ENCODE measurements around the gene P3H1.

The P3H1 gene

DNA sequence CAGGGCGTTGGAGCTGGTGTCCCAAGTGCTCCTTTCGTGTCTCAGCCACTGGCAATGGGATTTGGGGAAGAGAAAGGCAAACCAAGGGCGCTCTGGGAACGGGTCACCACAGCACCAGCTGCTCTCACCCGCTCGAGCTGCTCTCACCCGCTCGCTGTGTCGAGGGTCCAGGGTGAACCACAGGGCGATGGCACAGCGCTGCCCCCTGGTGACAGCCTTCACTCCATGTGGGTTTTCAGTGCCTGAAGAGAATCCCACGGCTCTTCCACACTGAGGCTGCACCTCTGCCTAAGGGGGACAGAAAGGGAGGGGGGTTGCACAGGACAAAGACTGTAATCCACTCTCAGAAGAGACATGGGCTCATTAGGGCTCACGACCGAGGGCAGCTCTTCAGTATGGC, 19.7 kb downstream of the P3H1 start:
- Histone ChIP-seq H3K9me3 (ENCODE audit: low read length) (peaks cover 10% of the 10 kb centered on the region), H3K4me1 (ENCODE audit: insufficient read depth, low read length) (no peaks in the 10 kb centered on the region), H3K4me3 (ENCODE audit: low read length) (no peak overlapping the region), H2AFZ (ENCODE audit: low read depth, low read length) (no peak overlapping the region), H3K27me3 (ENCODE audit: insufficient read depth, low read length) (no peaks in the 10 kb centered on the region), H3K36me3 (ENCODE audit: insufficient read depth, low read length) (peaks cover 56% of the 10 kb centered on the region)

DNA sequence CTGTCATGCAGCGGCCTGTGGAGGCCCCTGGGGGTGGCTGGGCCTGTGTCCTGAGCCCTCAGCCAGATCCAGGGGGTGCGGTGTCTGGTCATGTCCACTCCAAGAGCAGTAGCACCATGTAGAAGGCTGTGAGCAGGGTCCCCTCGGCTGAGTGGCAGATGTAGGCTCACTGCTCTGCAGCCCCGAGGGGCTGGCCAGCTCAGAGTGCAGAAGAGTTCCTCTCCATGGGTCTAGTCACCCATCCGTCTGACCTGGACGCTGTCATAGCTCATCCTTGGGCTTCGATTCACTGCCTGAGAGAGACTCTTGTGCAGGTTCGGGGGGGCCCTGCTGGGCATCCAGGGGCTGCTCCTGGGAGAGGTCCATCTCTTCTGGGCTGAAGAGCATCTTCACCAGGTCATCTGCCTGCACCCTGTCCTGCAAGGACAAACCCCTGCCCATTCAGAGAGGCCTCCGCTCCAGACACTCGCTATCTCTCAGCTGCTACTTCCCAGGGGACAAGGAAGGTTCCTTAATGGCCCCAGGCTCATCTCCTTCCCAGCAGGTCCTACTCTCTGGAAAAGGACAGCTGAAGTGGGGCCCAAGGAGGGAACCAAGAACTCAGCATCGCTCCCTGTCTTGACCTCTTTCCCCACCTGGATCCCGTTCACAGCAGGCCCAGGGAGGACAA, 20.3 kb downstream of the P3H1 start:
- H3K4me1 ChIP-seq (ENCODE audit: insufficient read depth, low read length), result no peaks in the 10 kb centered on the region
- no peak overlapping the region for H2AFZ ChIP-seq (ENCODE audit: low read depth, low read length)
- peaks cover 5% of the 10 kb centered on the region for H3K9me3 ChIP-seq (ENCODE audit: low read length)
- H3K27me3 ChIP-seq (ENCODE audit: insufficient read depth, low read length), result no peaks in the 10 kb centered on the region
- H3K36me3 ChIP-seq (ENCODE audit: insufficient read depth, low read length), result peaks cover 51% of the 10 kb centered on the region
- no peak overlapping the region for H3K4me3 ChIP-seq (ENCODE audit: low read length)

DNA sequence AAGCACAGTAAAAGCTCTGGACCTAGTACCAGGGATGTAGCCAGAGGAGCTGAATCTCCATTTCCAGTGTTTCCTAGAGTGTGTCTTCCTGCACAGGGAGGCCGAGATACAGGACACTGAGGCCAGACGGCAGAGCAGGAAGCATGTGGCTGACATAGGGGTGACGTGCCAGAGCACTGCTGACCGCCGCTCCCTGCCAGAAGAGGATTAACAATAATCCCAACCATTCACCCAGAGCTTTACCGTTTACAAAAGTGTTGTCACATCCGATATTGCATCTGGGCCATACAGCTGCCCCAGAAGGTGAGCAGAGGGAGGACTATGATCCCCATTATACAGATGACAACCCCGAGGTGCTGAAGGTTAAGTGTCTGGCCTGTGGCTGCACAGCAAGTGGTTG, 21.0 kb downstream of the P3H1 start:
- no peak overlapping the region for H2AFZ ChIP-seq (ENCODE audit: low read depth, low read length)
- no peaks in the 10 kb centered on the region for H3K27me3 ChIP-seq (ENCODE audit: insufficient read depth, low read length)
- H3K36me3 ChIP-seq (ENCODE audit: insufficient read depth, low read length), result peaks cover 50% of the 10 kb centered on the region
- H3K9me3 ChIP-seq (ENCODE audit: low read length), result peaks cover 4% of the 10 kb centered on the region
- peaks cover 2% of the 10 kb centered on the region for H3K4me1 ChIP-seq (ENCODE audit: insufficient read depth, low read length)
- no peak overlapping the region for H3K4me3 ChIP-seq (ENCODE audit: low read length)

DNA sequence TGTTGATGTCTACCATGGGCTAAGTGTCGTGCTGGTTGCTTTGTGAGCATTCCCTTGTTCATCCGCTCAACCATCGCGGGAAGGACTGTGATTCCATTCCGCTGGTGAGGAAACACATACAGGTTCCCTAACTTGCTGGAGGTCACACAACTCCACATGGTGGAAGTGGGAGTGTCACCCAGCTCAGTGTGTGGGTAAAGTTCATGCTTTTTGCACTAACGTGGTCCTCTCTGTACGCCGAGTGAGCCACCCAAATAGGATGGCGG, 22.7 kb downstream of the P3H1 start:
- peaks cover 38% of the 10 kb centered on the region for H3K36me3 ChIP-seq (ENCODE audit: insufficient read depth, low read length)
- H3K4me1 ChIP-seq (ENCODE audit: insufficient read depth, low read length), result peaks cover 15% of the 10 kb centered on the region
- H3K27me3 ChIP-seq (ENCODE audit: insufficient read depth, low read length), result no peaks in the 10 kb centered on the region
- no peak overlapping the region for H2AFZ ChIP-seq (ENCODE audit: low read depth, low read length)
- H3K4me3 ChIP-seq (ENCODE audit: low read length), result no peak overlapping the region
- H3K9me3 ChIP-seq (ENCODE audit: low read length), result no peaks in the 10 kb centered on the region

DNA sequence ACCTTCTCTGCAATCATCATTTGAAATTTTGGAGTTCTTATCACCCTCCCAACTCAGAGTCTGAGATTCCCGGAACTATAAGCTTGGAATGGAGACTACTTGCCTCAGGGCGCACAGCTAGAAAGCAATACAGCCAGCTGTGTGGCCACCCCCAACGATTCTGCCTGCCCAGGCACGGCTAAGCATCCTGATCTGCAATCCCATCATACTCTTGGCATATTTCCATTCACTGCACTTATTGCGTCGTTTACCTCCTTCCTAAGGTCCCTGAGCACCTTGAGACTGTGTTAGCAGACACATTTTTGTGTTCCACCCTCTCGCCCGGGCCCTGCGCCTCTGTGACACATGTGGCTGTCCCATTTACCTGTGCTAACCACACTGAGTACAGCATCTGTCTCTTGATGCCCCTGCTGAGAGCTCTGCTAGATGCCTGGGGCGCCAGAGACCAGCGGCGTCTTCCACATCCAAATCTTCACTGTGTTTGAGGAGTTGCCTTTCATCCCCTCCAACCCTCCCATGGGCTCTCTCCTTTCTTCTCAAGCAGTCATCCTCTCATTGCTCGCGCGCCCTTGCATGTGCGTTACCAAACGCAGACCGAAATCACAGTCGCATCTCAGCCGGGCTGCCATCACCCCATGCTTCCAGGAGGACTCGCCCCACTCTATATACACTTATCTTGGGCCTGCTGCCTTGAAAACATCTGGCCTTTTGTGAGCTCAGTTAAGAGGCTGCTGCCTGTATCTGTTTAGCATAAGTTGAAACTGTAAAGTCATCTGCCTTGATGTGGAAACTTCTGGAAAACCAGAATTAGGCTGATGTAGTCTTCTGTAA, 23.3 kb downstream of the P3H1 start:
- Histone ChIP-seq H3K4me1 (ENCODE audit: insufficient read depth, low read length) (peaks cover 15% of the 10 kb centered on the region), H3K4me3 (ENCODE audit: low read length) (no peak overlapping the region), H3K9me3 (ENCODE audit: low read length) (no peaks in the 10 kb centered on the region), H3K36me3 (ENCODE audit: insufficient read depth, low read length) (peaks cover 32% of the 10 kb centered on the region), H2AFZ (ENCODE audit: low read depth, low read length) (no peak overlapping the region), H3K27me3 (ENCODE audit: insufficient read depth, low read length) (no peaks in the 10 kb centered on the region)

DNA sequence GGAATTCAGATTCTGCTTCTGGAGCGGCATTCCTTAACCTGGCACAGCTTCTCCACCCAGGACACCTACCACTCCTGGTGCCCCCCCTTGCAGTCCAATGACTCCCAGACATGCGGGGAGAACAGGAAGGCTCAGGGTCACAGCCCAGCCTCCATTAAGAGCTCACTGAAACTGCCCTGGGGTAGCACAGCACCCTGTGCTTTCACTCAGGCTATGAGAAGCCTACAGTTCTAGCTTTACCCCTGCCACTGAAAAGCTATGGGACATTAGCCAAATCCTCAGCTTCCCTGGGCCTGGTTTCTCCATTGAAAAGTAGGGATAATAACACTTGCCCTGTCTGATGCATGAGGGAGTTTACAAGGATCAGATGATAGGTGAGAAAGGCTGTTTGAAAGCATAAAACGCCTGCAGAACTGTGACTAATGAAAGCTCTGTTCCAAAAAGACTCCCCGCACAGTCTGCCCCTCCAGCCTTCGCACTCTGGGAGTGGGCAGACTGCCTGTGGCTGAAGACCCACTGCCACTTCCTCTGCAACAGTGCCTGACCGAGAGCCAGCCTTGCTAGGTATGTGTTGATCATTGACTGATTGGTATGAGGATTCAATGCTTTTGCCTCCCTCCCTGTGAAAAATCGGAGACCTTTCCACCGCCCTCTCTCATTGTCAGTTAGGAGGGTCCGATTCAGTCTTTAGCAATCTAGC, 24.1 kb downstream of the P3H1 start:
- H2AFZ ChIP-seq (ENCODE audit: low read depth, low read length), result no peak overlapping the region
- peaks cover 15% of the 10 kb centered on the region for H3K4me1 ChIP-seq (ENCODE audit: insufficient read depth, low read length)
- peaks cover 24% of the 10 kb centered on the region for H3K36me3 ChIP-seq (ENCODE audit: insufficient read depth, low read length)
- no peak overlapping the region for H3K4me3 ChIP-seq (ENCODE audit: low read length)
- no peaks in the 10 kb centered on the region for H3K27me3 ChIP-seq (ENCODE audit: insufficient read depth, low read length)
- H3K9me3 ChIP-seq (ENCODE audit: low read length), result no peaks in the 10 kb centered on the region

DNA sequence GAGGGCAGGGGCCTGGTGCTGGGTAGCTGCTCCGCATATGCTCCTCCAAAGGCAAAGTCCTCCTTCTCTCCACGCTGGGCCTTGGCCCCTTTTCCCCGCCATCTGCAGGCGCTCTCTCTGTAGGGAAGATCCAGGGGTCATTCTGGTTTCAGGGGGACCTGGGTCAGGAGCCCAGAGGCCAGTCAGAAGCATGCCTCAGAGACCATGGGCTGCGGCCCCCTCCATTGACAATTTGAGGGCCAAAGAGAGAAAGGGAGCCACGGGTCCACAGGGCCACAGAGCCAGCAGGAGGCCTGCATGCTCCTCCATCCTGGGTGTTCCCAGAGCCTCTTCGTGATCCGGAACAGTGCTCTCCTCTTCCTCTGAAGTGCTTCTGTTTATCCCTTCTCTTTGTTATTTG, 24.7 kb downstream of the P3H1 start:
- Histone ChIP-seq H3K9me3 (ENCODE audit: low read length) (no peaks in the 10 kb centered on the region), H3K36me3 (ENCODE audit: insufficient read depth, low read length) (peaks cover 18% of the 10 kb centered on the region), H2AFZ (ENCODE audit: low read depth, low read length) (no peak overlapping the region), H3K4me1 (ENCODE audit: insufficient read depth, low read length) (peaks cover 15% of the 10 kb centered on the region), H3K27me3 (ENCODE audit: insufficient read depth, low read length) (no peaks in the 10 kb centered on the region), H3K4me3 (ENCODE audit: low read length) (no peak overlapping the region)

DNA sequence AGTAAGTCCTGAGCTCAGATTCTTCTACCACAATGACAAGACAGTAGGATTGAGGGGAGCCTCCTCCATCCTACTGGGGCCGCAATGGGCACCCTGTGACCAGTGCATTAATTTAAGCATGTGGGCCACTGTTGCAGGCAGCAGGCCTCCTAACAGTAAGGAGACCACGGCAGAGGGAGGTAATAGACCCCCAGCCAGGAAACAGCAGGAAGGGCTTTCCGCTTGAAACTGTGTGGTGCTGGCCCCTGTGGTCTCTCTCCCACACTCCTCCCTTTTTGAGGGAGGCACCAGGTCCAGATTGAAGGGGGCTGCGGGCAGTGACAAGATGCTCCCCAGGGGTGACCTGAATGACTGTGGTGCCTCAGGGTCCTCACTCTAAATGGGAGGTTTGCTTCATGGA, 25.1 kb downstream of the P3H1 start:
- Histone ChIP-seq H3K4me1 (ENCODE audit: insufficient read depth, low read length) (peaks cover 15% of the 10 kb centered on the region), H3K4me3 (ENCODE audit: low read length) (no peak overlapping the region), H3K9me3 (ENCODE audit: low read length) (no peaks in the 10 kb centered on the region), H3K36me3 (ENCODE audit: insufficient read depth, low read length) (peaks cover 14% of the 10 kb centered on the region), H3K27me3 (ENCODE audit: insufficient read depth, low read length) (no peaks in the 10 kb centered on the region), H2AFZ (ENCODE audit: low read depth, low read length) (no peak overlapping the region)

DNA sequence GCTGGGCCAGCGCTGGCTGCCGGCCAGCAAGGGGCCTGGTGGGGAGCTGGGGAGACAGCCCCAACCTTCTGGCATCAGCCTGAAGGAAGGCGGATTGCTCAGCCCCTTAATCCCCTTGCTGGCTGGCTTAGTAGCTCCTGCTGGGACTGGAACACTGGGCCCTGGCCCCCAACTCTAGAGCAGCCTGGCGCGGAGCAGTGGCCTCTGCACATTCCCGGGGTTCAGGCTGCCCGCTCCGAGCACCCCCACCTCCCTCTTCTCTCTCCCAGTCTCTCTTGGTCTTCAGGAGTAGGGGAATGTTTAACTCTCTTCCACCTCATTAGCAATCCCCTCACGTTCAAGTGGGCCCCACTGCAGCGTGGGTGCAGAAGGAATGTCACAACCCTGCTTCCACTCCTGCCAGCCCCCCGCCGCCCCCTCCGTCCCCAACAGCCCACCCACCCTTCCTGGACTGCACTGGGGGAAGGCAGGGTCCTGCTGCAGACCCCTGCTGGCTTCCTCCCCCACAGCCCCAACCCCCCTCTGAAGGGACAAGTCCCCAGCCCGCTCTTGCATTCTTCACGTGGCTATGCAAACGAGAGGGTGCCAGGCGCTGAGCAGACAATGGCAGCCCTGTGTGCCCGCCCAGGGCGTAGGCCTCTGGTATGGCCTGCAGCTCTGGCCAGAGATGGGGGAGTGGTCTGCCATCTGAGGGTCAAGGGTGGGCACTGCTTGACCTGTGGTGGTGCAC, 25.8 kb downstream of the P3H1 start:
- Histone ChIP-seq H3K9me3 (ENCODE audit: low read length) (no peaks in the 10 kb centered on the region), H3K27me3 (ENCODE audit: insufficient read depth, low read length) (no peaks in the 10 kb centered on the region), H3K4me3 (ENCODE audit: low read length) (no peak overlapping the region), H3K36me3 (ENCODE audit: insufficient read depth, low read length) (peaks cover 7% of the 10 kb centered on the region), H2AFZ (ENCODE audit: low read depth, low read length) (no peak overlapping the region), H3K4me1 (ENCODE audit: insufficient read depth, low read length) (peaks cover 15% of the 10 kb centered on the region)

DNA sequence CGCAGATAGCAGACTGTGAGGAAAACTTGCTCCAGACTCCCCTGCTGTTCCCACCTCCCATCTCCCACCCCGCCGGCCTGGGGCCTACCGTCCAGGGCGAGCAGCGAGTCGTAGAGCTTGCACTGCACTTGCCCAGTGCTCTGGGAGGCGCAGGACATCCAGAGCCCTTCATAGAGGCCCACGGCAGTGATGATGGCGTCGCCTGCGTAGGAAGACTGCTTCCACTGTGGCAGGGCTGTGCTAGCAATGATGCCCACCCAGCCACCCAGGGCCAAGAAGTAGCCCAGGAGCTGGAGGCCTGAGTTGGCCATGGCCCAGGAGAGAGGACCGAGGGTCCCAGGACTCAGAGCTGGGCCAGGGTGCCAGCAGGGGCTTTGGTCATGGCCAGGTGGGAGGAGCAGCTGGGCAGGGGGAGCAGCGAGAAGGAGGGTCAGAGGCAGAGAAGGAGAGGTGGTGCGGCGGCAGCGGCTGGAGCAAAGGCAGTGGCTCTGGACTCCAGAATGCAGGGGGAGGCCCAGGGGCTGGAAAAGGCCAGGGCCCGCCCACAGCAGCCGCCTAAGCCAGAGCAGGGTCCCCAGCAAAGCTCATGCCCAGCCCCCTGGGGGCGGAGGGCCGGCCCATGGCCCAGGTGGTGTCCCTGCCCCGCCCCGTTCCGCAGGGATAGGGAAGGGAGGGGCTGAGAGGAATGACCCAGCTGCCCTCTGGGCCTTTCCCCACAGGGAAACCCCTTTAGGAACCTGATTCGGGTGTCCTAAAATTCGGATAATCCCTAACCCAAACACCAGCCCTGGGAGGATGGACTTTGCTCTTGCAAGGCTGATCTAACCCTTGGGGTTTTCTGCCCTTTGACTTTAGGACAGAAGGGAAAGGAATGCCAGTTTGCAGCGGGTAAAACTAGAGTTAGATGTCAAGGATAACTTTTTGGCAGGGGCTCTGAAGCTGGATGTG, 26.8 kb downstream of the P3H1 start, which contains the start of gene CLDN19:
Gene CLDN19, minus strand, starts transcription at position 484 of the 948 bp plus-strand sequence. Its CDS starts 173 bp downstream, at position 311.
- no peak within 1 kb of the TSS for H2AFZ ChIP-seq (ENCODE audit: low read depth, low read length)
- no peaks in the 10 kb centered on the region for H3K27me3 ChIP-seq (ENCODE audit: insufficient read depth, low read length)
- no peaks in the 10 kb centered on the region for H3K9me3 ChIP-seq (ENCODE audit: low read length)
- no peak within 1 kb of the TSS for H3K4me3 ChIP-seq (ENCODE audit: low read length)
- H3K4me1 ChIP-seq (ENCODE audit: insufficient read depth, low read length), result peaks cover 15% of the 10 kb centered on the region
- no peaks in the 10 kb centered on the region for H3K36me3 ChIP-seq (ENCODE audit: insufficient read depth, low read length)

DNA sequence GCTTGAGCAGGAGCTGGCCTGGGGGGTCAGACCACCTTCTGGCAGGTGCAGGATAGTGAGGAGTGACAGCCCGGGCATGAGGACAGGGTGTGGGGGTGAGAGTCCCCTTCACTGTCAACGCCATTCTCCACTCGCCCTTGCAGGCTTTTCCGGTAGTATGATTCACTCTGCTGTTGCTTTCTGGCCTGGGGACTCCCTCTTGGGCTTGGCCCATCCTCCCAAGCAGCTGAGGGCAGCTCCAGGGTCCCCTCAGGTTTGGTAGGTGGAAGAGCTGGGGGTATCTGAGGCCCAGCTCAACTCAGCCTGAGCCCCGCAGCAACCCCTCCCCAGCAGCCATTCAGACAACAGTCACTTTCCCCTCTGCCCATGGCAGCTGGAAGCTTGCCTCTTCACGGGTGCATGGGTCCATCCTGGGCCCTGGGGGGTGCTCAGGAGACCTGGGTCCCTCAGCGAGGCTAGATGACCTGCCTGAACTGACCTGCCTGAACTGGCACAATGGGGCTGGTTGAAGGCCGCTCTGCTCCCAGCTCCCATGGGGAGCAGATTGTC, 28.1 kb downstream of the P3H1 start:
- no peak overlapping the region for H3K4me3 ChIP-seq (ENCODE audit: low read length)
- no peaks in the 10 kb centered on the region for H3K36me3 ChIP-seq (ENCODE audit: insufficient read depth, low read length)
- H3K4me1 ChIP-seq (ENCODE audit: insufficient read depth, low read length), result peaks cover 15% of the 10 kb centered on the region
- H3K27me3 ChIP-seq (ENCODE audit: insufficient read depth, low read length), result no peaks in the 10 kb centered on the region
- no peak overlapping the region for H2AFZ ChIP-seq (ENCODE audit: low read depth, low read length)
- no peaks in the 10 kb centered on the region for H3K9me3 ChIP-seq (ENCODE audit: low read length)

All from neuron (in vitro differentiated cells).